ENCODE measurements around the gene TTC24. TPM values are rescaled to one million over a fixed set of nuclear protein-coding genes. Genes with fewer than 3 reads are reported as not detected.
A peak's percentile ranks its signal among the peaks of the same experiment; 100 is the strongest.

Gene TTC24
- total and polyA plus RNA-seq, 9 donors, result 0.12 to 0.15 TPM; not detected in 7

DNA sequence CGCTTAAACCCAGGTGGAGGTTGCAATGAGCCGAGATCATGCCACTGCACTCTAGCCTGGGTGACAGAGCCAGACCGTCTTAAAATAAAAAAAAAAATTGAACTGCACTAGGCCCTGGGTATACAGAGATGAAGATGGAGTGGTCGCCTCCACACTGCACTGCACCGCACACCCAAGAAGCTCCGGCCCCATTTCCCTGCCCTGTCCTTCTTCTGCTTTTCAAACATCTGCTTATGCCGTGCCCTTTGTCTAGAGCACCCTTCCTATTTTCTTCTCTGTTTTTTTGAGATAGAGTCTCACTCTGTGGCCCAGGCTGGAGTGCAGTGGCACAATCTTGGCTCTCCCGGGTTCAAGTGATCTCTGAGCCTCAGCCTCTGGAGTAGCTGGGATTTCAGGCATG, 24.6 kb upstream of the TTC24 start:
- 84 to 86% (median 84%) methylated on average over 8 of the region's 8 CpGs for WGBS, 3 donors
- peak in 1 of 5 donors; percentile 1 for DNase-seq

DNA sequence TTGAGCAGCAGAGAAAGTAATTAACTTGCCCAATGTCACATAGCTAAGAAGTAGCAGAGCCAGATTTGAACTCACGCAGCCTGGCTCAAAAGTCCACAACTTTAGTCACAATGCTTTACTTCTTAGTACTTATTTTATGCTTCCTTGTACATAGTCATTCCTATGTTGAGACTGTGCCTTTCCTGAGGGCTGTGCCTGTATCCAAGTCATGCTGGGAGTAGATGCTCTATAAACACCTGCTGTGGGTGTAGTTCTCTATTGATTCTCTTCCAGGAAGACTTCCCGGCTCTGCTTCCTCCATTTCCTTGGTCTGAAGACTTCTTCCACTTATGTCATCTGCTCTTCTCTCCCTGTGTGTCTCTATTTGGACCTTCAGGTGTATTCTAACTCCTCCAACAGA, 23.8 kb upstream of the TTC24 start:
- H3K4me1 ChIP-seq (ENCODE audit: insufficient read depth), result no peaks in the 10 kb centered on the region
- no peak for DNase-seq
- WGBS, 3 donors, result 59 to 97% (median 62%) methylated on average over 2 of the region's 2 CpGs
- H3K36me3 ChIP-seq, result no peaks in the 10 kb centered on the region
- H3K27me3 ChIP-seq, result no peaks in the 10 kb centered on the region
- H3K4me3 ChIP-seq, result no peak overlapping the region
- H3K27ac ChIP-seq, result no peak overlapping the region
- TF ChIP-seq EP300 (IDR thresholded peaks at IDR 0.05) (no peak), POLR2A (IDR thresholded peaks at IDR 0.05) (no peak)
- TF ChIP-seq, protein P1, sequence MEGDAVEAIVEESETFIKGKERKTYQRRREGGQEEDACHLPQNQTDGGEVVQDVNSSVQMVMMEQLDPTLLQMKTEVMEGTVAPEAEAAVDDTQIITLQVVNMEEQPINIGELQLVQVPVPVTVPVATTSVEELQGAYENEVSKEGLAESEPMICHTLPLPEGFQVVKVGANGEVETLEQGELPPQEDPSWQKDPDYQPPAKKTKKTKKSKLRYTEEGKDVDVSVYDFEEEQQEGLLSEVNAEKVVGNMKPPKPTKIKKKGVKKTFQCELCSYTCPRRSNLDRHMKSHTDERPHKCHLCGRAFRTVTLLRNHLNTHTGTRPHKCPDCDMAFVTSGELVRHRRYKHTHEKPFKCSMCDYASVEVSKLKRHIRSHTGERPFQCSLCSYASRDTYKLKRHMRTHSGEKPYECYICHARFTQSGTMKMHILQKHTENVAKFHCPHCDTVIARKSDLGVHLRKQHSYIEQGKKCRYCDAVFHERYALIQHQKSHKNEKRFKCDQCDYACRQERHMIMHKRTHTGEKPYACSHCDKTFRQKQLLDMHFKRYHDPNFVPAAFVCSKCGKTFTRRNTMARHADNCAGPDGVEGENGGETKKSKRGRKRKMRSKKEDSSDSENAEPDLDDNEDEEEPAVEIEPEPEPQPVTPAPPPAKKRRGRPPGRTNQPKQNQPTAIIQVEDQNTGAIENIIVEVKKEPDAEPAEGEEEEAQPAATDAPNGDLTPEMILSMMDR (IDR thresholded peaks at IDR 0.05), result no peak
- no peaks in the 10 kb centered on the region for H3K9me3 ChIP-seq
- intact Hi-C loops (cut with DNase I), result no loop called here

More for the DNA sequence above, 24.6 kb upstream of the TTC24 start:
- H3K4me1 ChIP-seq (ENCODE audit: insufficient read depth), result no peaks in the 10 kb centered on the region
- H3K36me3 ChIP-seq, result no peaks in the 10 kb centered on the region
- H3K27ac ChIP-seq, result no peak overlapping the region
- no peaks in the 10 kb centered on the region for H3K9me3 ChIP-seq
- TF ChIP-seq, protein P1 (IDR thresholded peaks at IDR 0.05), result no peak
- TF ChIP-seq POLR2A (IDR thresholded peaks at IDR 0.05) (no peak), EP300 (IDR thresholded peaks at IDR 0.05) (no peak)
- intact Hi-C loops (cut with DNase I), result no loop called here
- H3K27me3 ChIP-seq, result no peaks in the 10 kb centered on the region
- no peak overlapping the region for H3K4me3 ChIP-seq

GRCh38 chr1:156556354-156556753, 23.2 kb upstream of the TTC24 start:
- 79 to 82% (median 80%) methylated on average over 9 of the region's 9 CpGs for WGBS, 3 donors
- H3K27ac ChIP-seq, result no peak overlapping the region
- no peaks in the 10 kb centered on the region for H3K4me1 ChIP-seq (ENCODE audit: insufficient read depth)
- H3K4me3 ChIP-seq, result no peak overlapping the region
- TF ChIP-seq, protein P1 (IDR thresholded peaks at IDR 0.05), result no peak
- TF ChIP-seq EP300 (IDR thresholded peaks at IDR 0.05), result no peak
- TF ChIP-seq POLR2A (IDR thresholded peaks at IDR 0.05), result no peak
- intact Hi-C loops (cut with DNase I), result no loop called here
- no peaks in the 10 kb centered on the region for H3K36me3 ChIP-seq
- peak in 1 of 5 donors; percentile 26 for DNase-seq
- H3K27me3 ChIP-seq, result no peaks in the 10 kb centered on the region
- H3K9me3 ChIP-seq, result no peaks in the 10 kb centered on the region

DNA sequence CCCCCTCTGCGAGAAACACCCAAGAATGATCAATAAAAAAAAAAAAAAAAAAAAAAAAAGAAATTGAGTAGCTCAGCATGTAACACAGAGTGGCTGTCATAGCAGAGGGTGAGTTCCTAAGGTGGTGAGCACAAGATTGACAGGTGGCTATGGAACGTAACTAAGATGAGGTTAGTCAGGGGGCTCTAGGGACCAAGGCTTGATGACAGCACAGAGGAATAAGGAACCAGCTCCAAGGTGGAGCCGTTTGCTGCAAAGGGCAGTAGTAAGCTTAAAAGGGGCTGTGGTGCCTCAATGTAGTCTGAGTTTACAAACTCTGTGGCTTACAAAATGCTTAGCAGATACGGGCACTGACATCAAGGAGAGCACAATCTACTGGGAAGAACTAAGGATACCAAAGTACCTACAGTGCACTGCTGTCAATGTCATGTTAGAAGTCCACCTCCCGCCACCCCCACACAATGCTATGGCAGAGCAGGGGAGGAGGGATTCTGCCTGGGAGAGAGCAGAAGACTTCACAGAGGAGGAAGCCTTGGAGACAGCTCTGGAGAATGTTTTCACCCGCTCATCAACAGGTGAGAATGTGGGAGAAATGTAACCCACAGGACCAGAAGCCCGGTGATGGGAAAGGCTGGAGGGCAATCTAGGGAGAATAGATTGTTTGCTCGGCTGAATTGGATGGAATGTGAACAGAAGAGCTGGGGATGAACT, 20.3 kb upstream of the TTC24 start:
- Histone ChIP-seq H3K4me3 (no peak overlapping the region), H3K4me1 (ENCODE audit: insufficient read depth) (no peaks in the 10 kb centered on the region), H3K36me3 (no peaks in the 10 kb centered on the region), H3K27me3 (no peaks in the 10 kb centered on the region), H3K9me3 (no peaks in the 10 kb centered on the region), H3K27ac (no peak overlapping the region)
- TF ChIP-seq POLR2A (IDR thresholded peaks at IDR 0.05) (no peak), EP300 (IDR thresholded peaks at IDR 0.05) (no peak)
- TF ChIP-seq, protein P1 (IDR thresholded peaks at IDR 0.05), result no peak
- DNase-seq, result peak in 1 of 5 donors; percentile 8
- WGBS, 3 donors, result 78 to 88% (median 79%) methylated on average over 7 of the region's 8 CpGs
- intact Hi-C loops (cut with DNase I), result no loop called here
